M059J (cell line): ENCODE data around the gene RUVBL1. TPM values are rescaled to one million over a fixed set of nuclear protein-coding genes. Genes with fewer than 3 reads are reported as not detected.
A peak's percentile ranks its signal among the peaks of the same experiment; 100 is the strongest.
"Not testable (repeated sequence)": the region's sequence is repeated elsewhere in the genome, so short reads cannot be mapped to it uniquely, and the experiment has no call there.

ENCODE experiments used
- DNase-seq: peaks from one replicate; pipeline ENCODE4 v3.0.0-alpha.2; 2012; ENCODE audit warnings: low read depth
- total RNA-seq: library from RNA; depleted of rRNA; stranded (reverse); fragments of >200 nt; shearing (Covaris generic); gene quantifications from 2 replicates; pipeline ENCODE4 v1.2.3, GENCODE V29; 2014; rRNA removed

RUVBL1 gene
- total RNA-seq: 93.9 and 127 TPM in 2 replicates

DNA sequence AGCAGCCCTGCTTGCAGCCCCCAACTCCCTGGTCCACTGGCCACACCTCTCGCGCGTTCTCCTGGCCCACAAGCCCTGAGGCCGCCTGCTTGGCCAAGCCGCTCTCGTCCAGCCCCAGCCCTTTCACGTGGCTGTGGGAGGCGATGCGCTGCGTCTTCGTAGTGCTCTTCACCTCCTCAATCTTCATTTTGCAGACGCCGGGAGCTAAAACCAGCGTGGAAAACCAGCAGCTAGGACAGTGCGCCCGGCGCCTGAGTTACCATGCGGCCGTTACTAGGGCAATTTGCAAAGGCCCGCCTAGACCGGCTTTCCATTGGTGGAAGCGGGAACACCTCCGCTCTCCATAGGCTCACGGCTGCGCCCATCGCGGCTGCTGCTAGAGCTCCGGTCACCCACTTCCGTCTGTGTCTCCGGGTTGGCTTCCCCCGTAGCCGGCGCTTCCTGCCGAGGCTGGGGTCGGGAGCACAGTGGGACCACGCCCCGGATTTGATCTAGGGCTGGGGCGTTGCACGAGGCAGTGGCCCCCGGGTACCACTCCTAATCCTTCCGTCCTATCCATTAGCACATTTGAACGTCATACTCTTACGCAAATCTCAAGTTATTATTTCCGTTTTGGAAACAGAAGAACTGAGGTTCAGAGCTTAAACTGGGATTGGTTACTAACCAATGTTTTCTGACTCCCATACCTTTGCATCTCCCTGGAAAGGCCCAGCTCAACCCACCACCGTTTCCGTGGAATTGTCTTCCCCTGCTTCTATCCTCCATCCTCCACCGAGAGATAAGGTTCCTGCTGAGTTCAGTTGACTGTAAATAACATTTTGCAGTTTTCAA, at the start of gene RUVBL1:
Gene RUVBL1 (minus strand): TSS at position 275 of the 831 bp plus-strand sequence. CDS start 88 bp downstream, at position 187.
- DNase-seq: peak; percentile 99

DNA sequence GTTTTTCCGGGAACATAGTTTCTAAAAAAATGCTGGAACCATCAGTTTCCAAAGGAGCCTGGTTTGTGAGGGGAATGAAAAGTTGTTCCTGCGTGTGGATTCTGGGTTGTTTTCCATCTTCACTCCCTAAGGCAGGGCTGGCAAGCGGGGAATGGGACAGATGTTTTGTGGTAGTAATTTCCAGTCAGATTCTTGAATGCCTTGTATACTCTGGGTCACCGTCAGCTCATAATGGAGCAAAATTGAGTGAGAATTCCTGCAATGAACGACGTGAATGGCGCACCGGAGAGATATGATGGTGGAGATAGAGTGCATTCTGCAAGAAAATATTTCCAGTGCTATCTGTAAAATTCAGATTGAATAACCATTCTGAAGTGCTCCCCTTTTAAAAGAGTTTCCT, 49.6 kb upstream of the RUVBL1 start:
- DNase-seq: no peak

DNA sequence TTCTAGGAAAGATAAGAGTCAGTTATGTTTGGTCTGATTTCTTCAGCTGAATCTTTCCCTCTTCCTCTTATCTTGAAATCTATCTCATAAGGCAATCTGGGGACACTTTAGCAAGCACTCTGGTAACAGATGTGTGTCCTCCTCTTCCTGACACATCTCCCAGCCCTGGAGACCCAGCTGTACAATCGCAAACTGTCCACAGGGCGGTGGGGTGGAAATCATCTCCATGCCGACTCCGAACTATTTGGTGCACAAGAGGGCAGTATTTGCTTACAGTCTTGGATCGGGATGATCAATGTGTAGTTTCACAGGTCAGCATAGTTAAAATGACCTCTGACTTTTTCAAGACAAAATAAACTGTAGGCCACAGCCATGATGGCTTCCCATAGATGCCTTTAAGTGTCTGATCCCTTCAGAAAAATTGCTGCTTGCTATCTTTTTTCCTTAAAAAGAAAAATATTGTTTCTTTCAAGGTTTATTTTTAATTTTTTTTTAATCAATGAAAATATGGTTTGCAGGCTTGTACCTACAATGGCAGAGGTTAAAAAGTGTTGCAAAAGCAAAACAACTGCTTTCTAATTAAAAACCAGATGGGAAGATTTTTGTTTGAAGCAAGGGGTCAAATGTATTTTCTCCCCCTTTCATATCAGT, 47.4 kb upstream of the RUVBL1 start:
- DNase-seq: peak; percentile 67

- no peak for DNase-seq
Observed at GRCh38 chr3:128168836-128169235, 45.2 kb upstream of the RUVBL1 start.

DNA sequence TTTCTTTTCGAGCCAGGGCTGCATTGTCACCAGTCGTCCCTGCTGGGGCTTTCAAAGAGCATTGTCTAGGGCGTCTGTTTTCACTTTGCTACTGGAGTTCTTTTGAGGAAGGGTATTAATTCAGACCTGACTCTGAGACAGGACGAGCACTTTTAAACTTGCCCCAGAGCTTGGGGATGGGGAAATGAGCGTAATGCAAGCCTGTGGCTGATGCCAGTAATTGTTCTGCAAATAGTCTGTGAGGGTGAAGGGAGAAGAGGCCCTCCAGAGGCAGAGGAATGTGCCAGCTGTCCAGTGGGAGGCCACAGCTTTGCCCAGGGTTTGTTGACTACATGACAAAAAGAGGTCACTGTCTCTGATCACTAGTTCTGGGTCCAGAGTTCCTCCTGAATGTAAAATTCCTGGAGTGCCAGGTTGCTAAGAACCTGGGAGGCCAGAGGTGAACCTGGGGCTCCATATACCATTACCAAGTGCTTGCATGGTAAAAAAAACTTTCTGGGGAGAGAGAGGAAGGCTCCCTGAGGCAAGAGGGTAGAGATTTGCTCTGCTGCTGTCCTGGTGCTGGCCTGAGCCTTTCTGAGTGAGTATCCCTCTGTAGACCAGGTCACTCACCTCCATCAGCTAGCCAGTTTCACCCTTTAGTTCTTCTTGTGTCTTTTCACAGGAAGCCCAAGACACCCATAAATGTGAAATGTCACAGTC, 44.5 kb upstream of the RUVBL1 start:
- no peak for DNase-seq

DNA sequence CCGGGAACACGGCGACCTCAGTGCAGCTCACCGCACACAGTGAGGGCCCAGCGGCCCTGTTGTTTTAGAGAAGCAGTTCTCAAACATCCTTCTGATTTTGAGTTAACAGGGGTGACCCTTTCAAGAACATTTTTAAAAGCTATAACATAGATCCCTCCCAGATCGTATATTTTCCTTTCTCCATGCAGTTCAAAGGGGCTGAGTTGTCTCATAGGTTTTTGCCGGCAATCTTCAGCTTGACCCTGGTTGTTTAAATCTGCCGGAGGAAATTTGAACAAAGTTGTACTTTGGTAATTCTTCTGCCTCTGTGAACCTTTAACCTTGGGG, 44.0 kb upstream of the RUVBL1 start:
- DNase-seq: no peak

DNA sequence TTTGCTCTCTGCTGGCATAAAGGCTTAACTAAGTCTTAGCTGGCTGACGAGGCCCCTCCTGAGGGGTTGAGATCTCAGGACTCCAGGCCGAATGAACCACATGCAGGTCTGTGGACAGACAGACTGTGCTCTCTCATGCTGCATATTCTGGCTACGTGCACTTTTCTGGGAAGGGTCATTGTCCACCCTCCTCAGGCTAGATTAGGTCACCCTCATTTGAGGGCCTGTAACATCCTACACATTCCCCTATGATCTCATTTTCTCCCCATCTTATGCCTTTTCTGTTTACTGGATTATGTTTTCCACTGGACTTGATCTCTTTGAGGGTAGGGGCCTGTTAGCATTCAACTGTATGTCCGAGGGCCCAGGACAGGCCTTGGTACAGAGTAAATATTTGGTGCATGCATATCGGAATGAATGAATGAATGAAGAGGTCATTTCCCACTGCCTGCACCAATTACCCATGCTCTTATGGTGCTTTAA, 43.4 kb upstream of the RUVBL1 start:
- DNase-seq: no peak

DNA sequence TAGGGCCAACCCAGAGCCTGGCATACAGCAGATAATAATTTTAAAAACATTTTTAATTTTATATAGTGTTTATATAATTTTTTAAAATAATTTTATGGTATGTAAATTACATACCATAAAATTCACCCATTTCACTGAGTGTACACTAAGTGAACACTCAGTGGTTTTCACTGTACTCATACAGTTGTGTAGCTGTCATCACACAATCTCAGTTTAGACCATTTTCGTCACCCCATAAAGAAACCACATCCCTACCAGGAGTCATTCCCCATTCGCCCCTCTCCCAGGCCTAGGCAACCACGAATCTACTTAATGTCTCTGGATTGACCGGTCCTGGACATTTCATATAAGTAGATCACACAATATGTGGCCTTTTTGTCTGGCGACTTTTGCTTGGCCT, 39.8 kb upstream of the RUVBL1 start:
- DNase-seq: no peak

GRCh38 chr3:128160661-128161060, 37.0 kb upstream of the RUVBL1 start:
- no peak for DNase-seq

GRCh38 chr3:128155616-128156360, 32.2 kb upstream of the RUVBL1 start:
- no peak for DNase-seq

DNA sequence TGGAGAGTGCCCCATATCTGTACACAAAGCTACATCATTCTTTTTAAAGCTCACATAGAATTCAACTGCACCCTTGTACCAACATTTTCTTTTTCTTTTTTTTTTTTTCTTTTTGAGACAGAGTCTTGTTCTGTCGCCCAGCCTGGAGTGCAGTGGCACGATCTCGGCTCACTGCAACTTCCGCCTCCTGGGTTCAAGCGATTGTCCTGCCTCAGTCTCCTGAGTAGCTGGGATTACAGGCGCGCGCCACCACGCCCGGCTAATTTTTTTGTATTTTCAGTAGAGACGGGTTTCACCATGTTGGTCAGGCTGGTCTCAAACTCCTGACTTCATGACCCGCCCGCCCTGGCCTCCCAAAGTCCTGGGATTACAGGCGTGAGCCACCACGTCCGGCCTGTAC, 30.7 kb upstream of the RUVBL1 start:
- DNase-seq: not testable (repeated sequence)

DNA sequence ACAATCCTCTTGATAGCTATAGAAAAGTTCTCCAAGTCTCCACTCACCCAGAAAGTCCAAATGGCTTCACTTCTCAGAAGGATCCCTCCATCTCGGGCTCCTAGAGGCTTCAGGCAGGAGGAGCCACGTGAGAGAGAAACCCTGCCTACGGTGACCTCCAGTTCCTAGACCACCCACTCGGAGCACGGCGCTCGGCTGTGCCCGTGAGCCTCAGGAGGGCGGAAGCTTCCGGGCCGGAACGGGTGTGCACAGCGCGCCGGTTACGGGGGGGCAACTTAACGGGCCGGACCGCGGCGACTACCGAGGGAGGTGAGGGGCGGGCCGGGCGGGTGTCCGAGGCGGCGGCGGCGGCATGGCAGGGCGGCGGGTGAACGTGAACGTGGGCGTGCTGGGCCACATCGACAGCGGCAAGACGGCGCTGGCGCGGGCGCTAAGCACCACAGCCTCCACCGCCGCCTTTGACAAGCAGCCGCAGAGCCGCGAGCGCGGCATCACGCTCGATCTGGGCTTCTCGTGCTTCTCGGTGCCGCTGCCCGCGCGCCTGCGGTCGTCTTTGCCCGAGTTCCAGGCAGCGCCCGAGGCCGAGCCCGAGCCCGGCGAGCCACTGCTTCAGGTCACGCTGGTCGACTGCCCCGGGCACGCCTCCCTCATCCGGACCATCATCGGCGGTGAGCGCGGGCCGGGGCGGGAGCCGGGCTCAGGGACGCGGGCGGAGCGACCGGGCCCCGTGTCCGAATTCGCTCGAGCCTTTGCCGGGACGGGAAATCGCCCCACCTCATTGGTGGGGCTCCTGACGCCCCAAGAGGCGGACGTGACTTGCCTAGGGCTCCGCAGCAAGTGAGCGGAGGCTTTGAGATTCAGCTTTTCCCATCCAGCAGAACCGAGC, 29.8 kb upstream of the RUVBL1 start, which contains the start of gene EEFSEC:
Gene EEFSEC (plus strand): TSS at position 326 of the 886 bp plus-strand sequence. CDS start 27 bp downstream, at position 353.
- peak; percentile 86 for DNase-seq

GRCh38 chr3:128152419-128153155, 29.0 kb upstream of the RUVBL1 start:
- DNase-seq: no peak

DNA sequence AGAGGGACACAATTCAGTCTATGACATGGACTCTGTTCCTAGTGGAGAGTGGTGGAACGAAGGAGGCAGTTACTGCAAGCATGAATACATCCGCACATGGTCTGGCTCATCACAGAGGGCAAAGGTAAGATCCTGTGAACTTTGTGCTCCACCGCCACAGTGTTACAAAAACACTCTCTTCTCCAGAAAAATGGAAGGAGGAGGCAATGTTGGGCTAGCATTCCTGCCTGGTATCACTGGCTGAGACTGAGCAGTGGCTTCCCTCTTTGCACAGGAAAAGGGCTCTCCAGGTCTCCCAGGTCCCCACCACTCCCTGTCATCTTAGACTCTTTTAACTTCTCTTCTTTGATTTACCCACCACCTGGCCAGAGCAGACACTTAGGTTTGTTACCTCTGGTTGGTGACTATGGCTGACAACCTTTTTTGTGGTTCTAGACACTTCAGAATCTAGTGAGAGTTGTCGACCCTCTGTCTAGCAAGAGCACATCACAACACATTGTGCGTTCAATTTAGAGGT, 28.2 kb upstream of the RUVBL1 start:
- DNase-seq: no peak

DNA sequence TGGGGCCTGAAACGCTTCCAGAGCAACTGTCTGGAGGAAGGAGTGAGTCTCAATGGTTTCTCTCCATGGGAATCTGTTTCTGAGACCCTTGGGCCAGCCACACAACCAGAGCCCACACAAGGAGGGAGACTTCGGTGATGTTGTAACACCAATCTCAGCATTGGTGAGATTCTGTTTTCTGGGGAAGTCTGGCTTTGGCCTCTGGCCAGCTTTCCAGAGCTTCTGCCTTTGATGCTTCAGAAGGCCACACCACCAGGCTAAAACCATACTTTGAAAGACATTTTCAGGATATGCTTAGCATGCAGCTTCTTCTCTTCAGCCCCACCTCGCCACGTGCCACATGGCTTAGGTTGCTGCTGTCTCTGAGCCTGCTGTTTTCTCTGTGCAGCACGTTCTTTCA, 26.0 kb upstream of the RUVBL1 start:
- no peak for DNase-seq

DNA sequence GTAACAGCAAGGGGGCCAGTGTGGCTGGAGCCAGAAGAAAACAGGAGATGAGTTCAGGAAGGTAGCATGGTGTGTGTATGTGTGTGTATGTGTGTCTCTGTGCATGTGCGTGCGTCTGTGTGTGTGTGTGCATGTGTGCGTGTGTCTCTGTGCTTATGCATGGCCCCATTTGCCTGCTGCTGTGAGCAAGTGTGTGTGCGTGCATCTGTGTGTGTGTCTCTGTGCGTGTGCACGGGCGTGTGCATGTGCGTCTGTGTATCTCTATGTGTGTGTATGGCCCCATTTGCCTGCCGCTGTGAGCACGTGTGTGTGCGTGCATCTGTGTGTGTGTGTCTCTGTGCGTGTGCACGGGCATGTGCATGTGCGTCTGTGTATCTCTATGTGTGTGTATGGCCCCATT, 22.6 kb upstream of the RUVBL1 start:
- no peak for DNase-seq

DNA sequence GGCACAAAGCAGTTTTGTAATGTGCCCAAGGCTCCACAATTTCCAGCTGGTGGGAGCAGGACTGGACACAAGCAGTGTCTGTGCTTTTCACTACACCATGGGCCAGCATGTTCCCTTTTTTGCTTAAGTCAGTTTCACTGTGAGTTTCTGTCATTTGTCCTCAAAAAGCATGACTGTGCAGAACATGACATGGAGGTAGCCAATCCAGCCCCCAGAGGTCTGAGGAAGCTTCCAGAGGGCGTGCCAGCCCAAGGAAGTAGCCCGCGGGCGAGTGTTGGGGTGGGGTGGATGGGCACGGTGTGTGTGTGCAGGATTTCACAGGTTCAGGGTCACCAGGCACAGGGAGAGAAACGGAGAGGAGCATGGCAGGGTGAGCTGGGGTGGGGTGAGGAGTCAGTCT, 21.7 kb upstream of the RUVBL1 start:
- no peak for DNase-seq

DNA sequence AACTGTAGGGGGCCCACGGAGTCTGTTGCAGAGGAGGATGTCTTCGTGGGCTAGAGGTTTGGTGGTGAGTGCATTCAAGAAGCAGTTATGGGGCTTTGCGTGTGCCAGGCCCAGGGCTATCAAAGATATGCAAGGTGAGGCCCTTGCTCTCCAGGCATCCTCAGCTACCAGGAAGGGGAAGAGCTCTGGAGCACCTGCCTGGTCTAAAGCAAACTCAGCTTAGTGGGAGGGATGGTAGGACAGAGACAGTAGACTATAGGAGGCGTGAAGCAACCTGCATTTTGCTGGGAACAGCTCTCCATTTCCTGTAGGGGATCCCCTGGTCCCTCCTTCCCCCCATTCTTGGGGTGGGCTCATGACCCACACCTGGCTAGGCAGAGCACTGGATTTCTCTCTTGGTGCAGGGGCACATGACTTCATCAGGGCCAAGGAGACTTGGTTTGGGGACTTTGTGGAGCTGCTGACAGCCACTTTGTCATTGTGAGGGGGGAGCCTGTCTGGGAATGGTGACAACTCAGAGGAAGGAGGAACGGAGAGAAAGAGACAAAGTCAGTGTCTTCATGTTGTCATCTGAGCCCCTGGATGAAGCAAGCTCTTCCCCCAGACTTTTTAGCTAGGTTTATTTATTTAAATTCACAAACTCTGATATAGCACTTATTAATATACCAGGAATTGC, 21.0 kb upstream of the RUVBL1 start:
- DNase-seq: no peak

- no peak for DNase-seq
Observed at GRCh38 chr3:128143496-128143895, 19.9 kb upstream of the RUVBL1 start.
